Left lobe of liver (tissue), 2 donors: Measurements from ENCODE around the gene ARHGEF40. TPM values are rescaled to one million over a fixed set of nuclear protein-coding genes. Genes with fewer than 3 reads are reported as not detected.

Source experiments
- ATAC-seq: fragments of 200-7000 bp; cut with Tn5 transposase; one replicate; pipeline ENCODE4 v1.9.1; 2020; ENCODE audit warnings: mild to moderate bottlenecking, moderate library complexity
- DNase-seq: peaks from one replicate; pipeline ENCODE4 v3.0.0-alpha.2; 2020; ENCODE audit warnings: low spot score
- total RNA-seq: library from RNA; stranded (reverse); gene quantifications from one replicate; pipeline ENCODE4 v1.2.1, GENCODE V29; 2021
- donor health status: DM: no; HTN: no; CAD: no; lungs with moderate emphysema.
- donor health status: DM: no; HTN: yes; CAD: no.

The ARHGEF40 gene
- total RNA-seq, 1 donor from 2014 or later = 41.9 TPM

DNA sequence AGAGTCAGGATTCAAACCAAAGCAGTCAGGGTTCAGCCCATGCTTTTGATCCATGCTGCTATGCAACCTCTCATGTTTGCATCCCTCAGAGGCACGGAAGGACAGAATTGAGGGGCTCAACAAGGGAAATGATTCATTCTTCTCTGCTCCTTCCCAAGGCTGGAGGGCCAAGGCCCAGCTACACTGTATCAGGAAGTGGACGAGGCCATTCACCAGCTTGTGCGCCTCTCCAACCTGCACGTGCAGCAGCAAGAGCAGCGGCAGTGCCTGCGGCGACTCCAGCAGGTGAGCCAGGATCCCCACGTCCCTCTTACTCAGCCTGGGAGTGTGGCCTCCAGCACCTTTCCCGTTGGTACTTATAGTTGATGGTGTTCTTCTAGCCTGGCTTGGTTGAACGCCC is 8.6 kb downstream of the ARHGEF40 start:
- no peak for ATAC-seq
- DNase-seq = no peak

DNA sequence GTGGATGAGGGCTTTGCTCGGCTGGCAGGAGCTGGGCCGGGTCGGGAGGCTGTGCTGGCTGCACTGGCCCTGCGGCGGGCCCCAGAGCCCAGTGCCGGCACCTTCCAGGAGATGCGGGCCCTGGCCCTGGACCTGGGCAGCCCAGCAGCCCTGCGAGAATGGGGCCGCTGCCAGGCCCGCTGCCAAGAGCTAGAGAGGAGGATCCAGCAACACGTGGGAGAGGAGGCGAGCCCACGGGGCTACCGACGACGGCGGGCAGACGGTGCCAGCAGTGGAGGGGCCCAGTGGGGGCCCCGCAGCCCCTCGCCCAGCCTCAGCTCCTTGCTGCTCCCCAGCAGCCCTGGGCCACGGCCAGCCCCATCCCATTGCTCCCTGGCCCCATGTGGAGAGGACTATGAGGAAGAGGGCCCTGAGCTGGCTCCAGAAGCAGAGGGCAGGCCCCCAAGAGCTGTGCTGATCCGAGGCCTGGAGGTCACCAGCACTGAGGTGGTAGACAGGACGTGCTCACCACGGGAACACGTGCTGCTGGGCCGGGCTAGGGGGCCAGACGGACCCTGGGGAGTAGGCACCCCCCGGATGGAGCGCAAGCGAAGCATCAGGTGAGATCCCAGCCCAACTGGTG is 11.5 kb downstream of the ARHGEF40 start:
- DNase-seq = no peak

DNA sequence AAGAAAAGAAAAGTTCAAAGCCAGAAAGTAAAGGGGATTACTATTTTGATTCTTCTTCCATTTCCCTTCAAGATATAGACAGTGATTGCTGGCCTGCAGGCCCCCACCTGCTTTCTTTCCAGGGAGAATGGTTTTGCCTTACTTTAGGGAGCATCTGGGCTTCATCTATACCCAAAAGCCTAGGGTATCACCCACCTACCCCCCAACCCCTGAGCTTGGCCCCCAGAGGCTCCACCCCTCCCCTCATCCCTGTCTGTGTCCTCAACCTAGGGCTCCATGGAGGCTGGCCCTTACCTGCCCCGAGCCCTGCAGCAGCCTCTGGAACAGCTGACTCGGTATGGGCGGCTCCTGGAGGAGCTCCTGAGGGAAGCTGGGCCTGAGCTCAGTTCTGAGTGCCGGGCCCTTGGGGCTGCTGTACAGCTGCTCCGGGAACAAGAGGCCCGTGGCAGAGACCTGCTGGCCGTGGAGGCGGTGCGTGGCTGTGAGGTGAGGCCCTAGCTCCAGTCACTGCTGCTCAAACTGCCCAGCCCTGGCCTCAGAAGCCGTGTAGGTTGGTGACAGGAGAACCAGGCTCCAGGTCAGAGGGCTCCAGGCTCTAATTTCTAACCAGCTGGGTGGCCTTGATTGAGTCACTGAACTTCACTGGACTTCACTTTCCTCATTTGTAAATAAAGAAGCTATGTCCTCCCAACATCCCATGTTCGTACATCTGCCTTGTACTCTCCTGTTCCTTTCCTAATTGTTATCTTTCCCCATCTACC is 13.6 kb downstream of the ARHGEF40 start:
- ATAC-seq (peak; percentile 58), DNase-seq (no peak)

More for the DNA sequence above, 11.5 kb downstream of the ARHGEF40 start:
- no peak for ATAC-seq

DNA sequence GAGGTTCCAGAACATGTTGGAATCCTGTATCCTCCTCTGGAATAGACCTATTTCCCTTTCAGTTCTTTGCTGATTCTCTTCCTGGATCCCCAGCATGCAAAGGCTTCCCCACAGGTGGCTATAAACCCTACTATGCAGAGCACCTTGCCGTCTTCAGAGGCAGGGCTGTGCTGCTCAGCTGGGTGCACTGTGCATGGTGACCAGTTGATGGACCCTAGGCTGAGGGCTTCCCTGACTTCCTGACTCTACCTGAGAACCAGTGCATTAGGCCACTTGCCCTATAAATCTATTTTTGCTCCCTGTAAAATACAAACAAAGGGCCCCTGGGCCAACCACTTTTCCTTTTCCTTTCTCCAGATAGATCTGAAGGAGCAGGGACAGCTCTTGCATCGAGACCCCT is 14.3 kb downstream of the ARHGEF40 start:
- DNase-seq (no peak), ATAC-seq (no peak)

DNA sequence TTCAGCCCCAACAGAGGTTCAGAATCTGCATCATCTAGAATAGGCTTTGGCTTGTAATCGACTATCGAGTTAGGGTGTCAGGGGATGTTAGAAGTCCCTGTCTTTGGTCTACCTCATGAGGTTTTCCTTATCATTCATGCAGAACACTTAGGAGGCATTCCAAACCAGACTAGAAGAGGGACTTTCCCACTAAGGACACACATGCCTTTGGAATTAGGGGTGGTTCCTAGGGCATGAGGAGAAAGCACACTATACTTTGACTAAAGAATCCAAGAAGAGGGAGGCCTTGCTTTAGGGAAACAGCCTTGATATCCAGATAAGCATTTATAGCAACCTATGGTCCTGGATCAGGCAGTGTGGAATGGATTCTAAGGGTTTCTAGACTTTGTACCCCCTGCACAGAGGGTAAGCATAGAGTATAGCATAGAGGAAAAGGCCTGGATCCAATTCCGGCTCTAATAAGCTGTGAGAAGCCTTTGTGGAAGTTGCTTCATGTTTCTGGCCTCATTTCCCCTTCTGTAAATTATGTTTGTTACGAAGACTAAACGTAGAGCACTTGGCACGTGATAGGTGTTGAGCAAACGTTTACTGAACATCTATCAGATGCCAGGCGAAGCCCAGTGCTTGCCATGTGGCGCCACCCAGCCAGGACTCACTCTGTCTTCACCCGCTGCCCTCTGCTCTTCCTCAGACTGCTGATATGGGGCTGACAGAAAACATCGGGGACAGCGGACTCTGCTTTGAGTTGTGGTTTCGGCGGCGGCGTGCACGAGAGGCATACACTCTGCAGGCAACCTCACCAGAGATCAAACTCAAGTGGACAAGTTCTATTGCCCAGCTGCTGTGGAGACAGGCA is 15.1 kb downstream of the ARHGEF40 start:
- peak; percentile 75 for ATAC-seq
- peak; percentile 87 for DNase-seq

DNA sequence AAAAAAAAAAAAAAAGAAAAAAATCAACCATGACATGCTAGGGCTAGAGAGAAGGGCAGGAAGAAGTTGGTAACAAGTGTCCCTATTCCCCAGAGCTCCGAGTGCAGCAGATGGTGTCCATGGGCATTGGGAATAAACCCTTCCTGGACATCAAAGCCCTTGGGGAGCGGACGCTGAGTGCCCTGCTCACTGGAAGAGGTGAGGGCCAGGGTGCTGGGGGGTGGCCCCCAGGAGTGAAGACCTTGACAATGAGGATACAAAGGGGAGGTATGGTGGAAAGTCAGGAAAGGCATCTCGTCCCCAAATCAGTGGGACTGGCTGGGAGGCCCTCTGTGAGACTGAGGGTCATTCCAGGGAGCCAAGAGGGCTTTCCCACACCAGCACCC is 16.8 kb downstream of the ARHGEF40 start:
- ATAC-seq = no peak
- no peak for DNase-seq

DNA sequence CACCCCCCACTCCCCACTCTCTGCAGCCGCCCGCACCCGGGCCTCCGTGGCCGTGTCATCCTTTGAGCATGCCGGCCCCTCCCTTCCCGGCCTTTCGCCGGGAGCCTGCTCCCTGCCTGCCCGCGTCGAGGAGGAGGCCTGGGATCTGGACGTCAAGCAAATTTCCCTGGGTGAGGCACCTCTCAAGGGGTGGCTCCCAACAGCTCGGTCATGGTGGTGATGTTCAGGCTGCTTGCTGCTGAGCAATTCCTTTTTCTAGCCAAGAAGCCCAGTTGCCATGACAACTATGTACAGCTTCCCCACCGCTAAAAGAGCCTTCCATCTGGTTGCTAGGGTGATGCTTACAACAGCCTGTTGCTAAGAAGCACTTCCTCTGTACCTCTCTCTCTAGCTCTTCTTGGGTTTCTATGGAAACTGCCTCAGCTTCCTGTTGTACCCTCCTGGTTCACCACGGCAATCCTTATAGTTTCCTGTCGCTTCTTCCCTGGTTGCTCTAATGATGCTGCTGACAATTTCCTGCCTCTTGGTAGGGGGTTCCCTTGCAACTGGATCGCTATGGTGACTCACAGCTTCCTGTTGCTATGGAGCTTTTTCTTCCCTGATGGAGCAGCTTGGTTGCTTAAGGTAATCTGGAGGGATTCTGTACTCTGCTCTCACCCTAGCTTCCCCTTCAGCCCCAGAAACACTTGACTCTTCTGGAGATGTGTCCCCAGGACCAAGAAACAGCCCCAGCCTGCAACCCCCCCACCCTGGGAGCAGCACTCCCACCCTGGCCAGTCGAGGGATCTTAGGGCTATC is 17.4 kb downstream of the ARHGEF40 start:
- DNase-seq (no peak), ATAC-seq (no peak)

DNA sequence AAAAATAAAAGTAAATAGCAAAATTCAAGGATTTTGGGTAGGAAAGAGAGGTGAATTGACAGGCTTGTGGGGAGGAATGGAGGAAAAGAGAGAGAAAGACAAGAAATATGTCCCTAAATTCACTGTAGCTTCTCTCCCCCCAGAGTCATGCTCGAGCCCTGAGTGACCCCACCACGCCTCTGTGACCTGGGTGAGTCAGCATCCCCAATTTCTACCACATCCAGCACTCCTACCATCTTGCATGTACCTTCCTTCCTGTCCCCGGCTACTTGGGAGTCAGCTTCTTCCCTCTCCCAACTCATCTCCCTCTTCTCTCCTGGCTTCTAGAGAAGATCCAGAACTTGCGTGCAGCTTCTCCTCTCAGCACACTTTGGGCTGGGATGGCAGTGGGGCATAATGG is 18.6 kb downstream of the ARHGEF40 start:
- DNase-seq = no peak
- ATAC-seq = no peak

DNA sequence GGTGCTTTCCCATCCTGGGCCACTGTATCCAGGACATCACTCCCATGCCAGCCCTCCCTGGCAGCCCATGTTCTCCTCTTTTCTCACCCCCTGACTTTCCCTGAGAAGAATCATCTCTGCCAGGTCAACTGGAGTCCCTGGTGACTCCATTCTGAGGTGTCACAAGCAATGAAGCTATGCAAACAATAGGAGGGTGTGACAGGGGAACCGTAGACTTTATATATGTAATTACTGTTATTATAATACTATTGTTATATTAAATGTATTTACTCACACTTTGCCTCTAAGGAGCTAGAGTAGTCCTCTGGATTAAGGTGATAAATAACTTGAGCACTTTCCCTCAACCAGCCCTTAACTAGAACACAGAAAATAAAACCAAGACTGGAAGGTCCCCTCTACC is 19.2 kb downstream of the ARHGEF40 start:
- DNase-seq (no peak), ATAC-seq (no peak)

DNA sequence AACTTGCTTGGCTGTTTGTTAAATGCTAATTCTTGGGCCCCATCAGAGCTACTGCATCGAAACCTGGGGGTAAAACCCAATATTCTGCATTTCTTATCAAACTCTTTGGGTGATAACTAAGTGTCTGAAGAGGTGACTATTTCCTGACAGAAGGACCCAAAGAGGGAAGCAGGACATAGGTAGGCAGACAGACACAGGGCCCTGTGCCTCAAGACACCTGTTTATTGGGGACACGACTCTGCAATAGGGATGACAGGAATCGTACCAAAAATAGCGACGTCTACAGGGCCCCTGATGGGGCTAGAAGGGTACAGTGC is 19.7 kb downstream of the ARHGEF40 start:
- ATAC-seq (no peak), DNase-seq (no peak)

DNA sequence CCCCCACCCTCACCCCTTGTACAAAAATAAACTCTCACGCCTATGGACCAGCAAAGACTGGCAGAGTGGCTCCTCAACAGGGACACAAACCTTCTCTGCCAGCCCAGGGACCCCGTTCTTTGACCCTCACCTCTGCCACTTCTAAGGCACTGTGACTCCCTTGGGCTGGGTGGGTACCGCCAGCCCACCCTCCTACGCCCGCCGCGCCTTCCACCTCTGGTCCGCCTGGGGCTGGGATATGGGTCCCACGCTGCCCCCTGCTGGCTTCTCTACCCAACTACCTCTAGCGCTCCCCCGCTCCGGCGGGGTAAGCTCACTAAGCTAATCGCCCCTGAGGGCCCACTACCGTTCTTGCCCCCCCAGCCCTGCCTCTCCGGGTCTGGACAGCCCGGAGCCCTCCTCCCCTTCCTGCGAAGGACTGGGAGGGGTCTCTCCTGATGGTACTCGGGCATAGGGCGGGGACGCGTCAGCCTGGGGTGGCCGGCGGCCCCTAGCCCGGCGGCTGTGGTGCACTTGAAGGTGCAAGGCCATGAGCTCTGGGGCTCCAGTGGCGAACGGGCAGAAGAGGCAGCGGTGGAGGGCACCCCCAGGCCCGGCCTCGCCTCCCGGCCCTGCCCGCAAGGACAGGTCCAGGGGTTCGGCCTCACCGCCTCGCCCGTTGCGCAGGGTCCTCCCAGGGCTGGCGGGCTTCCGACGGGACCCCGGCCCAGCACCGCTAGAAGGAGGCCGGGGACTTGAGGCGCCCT is 20.3 kb downstream of the ARHGEF40 start:
- ATAC-seq = no peak
- peak; percentile 58 for DNase-seq

DNA sequence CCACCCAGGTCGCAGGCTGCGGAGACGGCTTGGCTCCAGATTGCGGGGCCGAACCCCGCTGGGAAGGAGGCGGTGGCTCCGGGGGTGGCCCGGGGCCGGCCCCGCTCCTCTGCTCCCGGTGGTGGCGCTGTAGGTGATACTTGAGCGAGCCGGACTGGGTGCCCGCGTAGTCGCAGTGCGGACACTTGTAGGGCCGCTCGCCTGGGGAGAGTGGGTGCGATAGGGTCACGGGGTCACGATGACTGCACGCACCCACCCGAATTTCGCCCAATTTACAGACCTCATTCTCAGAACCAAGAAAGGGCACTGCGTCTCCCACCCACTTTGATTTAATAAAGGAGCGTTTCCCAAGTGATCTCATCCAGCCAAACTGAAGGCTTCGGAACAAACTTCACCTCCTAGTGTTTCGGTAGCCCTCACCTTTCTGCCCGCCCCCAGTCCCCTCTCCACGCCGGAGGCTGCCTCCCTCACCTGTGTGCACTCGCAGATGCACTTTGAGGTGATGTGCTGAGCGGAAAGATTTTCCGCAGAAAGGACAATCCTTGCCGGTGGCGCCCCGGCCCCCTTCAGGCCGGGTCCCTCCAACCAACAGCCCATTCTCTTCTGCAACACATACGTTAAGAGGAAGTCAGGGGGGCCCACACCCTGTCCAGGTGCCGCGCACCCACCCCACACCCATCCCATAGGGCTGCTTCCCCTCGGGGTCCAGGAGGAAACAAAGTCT is 21.0 kb downstream of the ARHGEF40 start:
- no peak for ATAC-seq
- DNase-seq = no peak

DNA sequence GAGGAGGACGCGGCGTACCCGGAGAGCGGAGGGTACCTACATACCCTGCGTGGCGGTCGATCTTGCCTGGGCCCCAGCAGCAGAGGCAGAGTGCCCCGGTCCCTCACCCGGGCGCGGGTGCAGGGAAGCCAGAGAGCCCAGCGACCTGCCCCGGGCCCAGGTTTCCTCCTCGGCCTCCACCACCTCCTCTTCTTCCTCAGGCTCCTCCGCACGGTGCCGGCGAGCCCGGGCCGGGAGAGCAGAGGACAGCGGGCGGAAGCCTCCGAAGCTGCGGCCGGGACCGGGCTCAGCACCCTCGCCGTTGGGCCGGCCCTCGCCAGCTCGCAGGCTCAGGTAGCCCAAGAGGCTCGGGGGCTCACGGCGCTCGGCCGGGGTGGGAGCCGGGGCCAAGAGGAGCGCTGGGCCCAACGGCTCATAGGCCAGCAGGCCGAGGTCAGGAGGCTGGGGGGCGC is 21.7 kb downstream of the ARHGEF40 start:
- ATAC-seq (peak; percentile 13), DNase-seq (no peak)

DNA sequence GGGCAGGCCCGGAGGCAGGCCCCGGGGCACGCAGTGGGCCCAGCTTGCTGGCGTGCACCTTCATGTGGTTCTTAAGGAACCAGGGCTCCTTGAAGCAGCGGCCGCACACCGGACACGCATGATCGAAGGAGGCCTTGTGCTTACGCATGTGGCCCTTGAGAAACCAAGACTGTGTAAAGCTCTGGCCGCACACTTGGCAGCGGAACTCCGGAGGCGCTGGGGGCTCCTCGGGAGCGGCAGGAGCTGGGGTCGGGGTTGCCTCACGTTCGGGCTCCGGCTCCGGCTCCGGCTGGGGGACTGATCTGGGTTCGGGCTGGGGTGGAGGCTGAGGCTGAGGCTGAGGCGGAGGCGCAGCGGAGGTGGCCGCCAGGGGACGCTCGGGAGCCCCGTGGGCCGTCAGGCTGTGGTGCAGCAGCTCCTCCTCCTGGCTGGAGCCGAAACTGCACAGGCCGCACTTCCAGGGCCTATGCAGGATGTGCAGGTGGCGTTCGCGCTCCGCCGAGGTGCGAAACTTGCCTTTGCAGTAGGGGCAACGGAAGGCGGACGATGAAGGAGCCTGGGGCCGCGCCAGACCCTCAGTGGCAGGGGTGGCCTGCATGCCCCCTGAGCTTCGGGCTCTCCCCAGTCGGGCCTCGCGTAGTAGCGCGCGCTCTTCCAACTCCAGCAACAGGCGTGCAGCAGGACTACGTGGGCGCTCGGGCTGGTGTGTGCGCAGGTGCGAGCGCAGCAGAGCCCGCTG is 22.3 kb downstream of the ARHGEF40 start:
- peak; percentile 87 for DNase-seq
- peak; percentile 95 for ATAC-seq

DNA sequence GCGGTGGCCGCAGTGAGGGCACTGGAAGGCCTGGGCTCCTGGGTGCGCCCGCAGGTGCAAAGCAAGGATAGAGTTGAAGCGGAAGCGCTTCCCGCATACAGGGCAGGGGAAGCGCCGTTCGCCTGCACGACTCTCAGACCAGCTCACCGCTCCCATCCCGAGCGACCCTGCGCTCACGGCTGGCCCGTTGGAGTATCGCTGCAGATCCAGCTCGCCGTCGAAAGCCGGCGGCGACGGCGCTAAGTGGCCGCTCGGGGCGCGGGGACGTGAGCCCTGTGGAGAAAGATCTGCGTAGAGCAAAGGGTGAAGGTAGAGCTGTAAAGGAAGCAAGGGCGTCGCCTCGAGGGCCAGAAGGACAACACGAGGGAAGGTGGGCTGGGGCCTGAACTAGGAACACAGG is 22.9 kb downstream of the ARHGEF40 start:
- DNase-seq (no peak), ATAC-seq (no peak)

DNA sequence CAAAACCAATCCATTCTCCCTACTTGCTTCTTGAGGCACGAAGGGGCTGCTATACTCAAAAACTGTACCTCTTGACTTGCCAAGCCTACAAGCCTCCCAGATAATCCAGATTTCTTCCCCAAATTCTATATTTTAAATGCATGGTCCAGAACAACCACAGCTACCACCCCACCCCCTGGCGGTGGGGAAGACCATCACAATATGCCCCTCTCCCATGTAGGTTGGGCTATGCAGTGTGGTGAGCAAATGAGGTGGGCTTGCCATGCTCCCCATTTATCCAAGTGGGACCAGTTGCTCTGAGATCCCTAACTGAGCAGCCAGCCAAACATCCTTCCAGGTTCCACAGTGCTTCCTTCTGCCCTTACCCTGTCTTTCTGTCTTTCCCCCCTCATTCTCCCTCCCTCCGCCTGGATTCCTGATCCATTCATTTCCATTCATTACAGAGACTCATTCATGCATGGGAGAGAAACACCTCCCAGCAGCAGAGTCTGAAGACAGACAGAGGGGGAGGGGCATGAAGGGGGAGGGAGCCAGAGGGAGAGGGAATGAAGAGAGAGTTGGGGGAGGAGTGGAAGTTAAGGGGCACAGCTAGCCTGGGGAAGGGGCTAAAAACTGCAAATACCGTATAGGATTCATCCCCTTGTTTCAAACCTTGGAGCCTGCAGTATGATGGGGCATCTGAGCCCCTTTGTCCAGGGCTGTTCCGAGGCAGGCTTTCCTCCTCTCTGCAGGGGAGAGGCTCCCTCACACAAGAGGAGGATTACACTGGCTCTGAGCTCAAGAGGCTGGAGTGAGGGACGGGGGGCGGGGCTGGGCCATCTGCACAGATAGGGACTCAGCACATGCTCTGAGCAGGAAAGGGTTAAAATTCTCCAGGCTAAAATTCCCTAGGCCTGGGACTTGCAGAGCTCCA is 23.9 kb downstream of the ARHGEF40 start:
- DNase-seq = no peak
- ATAC-seq = no peak

DNA sequence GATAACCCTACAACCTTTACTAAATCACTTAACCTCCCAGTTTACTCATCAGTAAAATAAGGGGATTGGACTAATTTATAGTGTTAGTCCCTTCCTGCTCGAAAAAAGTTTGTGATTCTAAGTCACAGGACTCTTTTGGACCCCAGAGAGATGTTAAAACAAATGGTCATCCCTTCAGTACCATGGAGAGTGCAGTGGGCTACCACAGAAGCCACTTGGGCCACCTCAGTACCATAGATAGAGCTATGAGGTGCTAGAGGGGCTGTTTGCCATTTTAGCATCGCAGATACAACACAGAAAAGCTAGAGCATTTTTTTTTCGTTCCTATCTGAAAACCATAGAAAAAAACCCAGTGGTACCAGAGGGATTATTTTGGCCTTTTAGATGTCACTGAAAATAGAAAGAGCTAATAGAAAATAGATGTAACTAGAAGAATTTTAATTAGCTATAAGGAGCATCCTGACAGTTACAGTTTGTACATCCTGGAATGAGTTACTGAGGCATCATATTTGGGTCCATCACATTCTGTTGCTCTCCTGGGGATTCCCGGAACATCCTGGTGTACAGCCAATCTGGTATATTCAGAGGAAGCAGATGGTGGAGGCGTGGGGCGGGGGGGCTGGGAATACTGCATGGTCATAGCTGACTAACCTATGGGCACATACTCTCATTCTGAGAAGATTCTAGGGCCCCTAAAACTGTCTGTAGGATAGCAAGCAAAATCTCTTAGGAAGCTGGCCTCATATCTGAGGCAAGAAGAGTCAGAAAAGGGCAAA is 25.5 kb downstream of the ARHGEF40 start:
- ATAC-seq = no peak

More for the DNA sequence above, 25.5 kb downstream of the ARHGEF40 start:
- no peak for DNase-seq
